GM19023 (cell line): Measurements from ENCODE around the gene CADPS.

Source experiments
- ATAC-seq: cut with Tn5 transposase; IDR thresholded peaks from one replicate; pipeline ENCODE4 v1.9.1; 2021; ENCODE audit warnings: mild to moderate bottlenecking, moderate library complexity; ENCODE audit not compliant: unreplicated experiment

Gene CADPS

GRCh38 chr3:62378921-62379320, 496.3 kb downstream of the CADPS start:
- no peak for ATAC-seq

GRCh38 chr3:62378311-62378789, 496.9 kb downstream of the CADPS start:
- no peak for ATAC-seq

GRCh38 chr3:62376906-62377877, 498.0 kb downstream of the CADPS start:
- no peak for ATAC-seq

- ATAC-seq = no peak
These were observed 498.8 kb downstream of the CADPS start for GRCh38 chr3:62376454-62376720.

- no peak for ATAC-seq
These were observed 499.4 kb downstream of the CADPS start for GRCh38 chr3:62375655-62376453.

GRCh38 chr3:62374341-62375218, 500.6 kb downstream of the CADPS start:
- no peak for ATAC-seq

- ATAC-seq = no peak
These were observed 501.4 kb downstream of the CADPS start for GRCh38 chr3:62373714-62374333.

- ATAC-seq = no peak
These were observed 502.0 kb downstream of the CADPS start, which contains the start of gene FEZF2 for GRCh38 chr3:62373215-62373614. Gene FEZF2, minus strand, starts transcription at chr3:62373550. Its CDS starts 682 bp downstream, at chr3:62372868.

GRCh38 chr3:62372621-62373041, 502.6 kb downstream of the CADPS start:
- ATAC-seq = no peak

GRCh38 chr3:62371720-62372591, 503.3 kb downstream of the CADPS start:
- no peak for ATAC-seq

- ATAC-seq = no peak
These were observed 504.1 kb downstream of the CADPS start for GRCh38 chr3:62370858-62371719.

GRCh38 chr3:62370112-62370857, 504.9 kb downstream of the CADPS start:
- no peak for ATAC-seq

GRCh38 chr3:62369476-62369743, 505.8 kb downstream of the CADPS start:
- ATAC-seq = no peak

GRCh38 chr3:62368705-62369475, 506.3 kb downstream of the CADPS start:
- no peak for ATAC-seq

- ATAC-seq = no peak
These were observed 506.9 kb downstream of the CADPS start for GRCh38 chr3:62368290-62368704.

GRCh38 chr3:62367763-62368195, 507.4 kb downstream of the CADPS start:
- no peak for ATAC-seq

- ATAC-seq = no peak
These were observed 509.1 kb downstream of the CADPS start for GRCh38 chr3:62366126-62366484.
